Measurements from ENCODE around the gene VDR. TPM values are rescaled to one million over a fixed set of nuclear protein-coding genes. Genes with fewer than 3 reads are reported as not detected.
A peak's percentile ranks its signal among the peaks of the same experiment; 100 is the strongest.

Gene VDR
- total RNA-seq, 3 donors from 2014 or later: 1.6 to 41.7 (median 16.1) TPM

DNA sequence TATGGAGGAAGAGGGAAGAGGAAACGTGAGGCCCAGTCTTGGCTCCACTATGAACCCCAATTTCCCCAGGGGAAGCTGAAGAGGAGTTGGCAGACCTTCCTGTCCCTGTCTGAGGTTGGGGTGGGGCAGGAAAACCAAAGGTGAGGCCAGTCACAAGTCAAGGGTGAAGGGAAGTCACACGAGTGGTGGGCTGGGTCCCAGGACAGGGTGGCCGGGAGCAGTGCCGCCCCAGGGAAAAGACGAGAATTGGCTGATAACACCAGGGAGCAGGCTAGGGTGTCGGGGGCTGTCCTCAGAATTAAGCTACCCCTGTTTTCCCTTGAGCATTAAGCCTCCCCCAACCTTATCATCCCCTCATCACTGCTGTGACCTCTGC, 3.1 kb downstream of the VDR start:
- no peak for DNase-seq (ENCODE audit: low spot score in 2 of 2)
- intact Hi-C loops (cut with DNase I; ENCODE audit: low total_unique reads): loop anchor here (10.0 kb wide), 1 partner anchor 53 kb away; no protein-coding TSS in a partner anchor
- H3K4me3 ChIP-seq: peak overlapping the region in 2 of 3 donors; percentile 60 to 76
- H3K36me3 ChIP-seq: no peaks in the 10 kb centered on the region
- peaks cover 0 to 27% of the 10 kb centered on the region in 2 donors for H3K4me1 ChIP-seq
- TF ChIP-seq POLR2AphosphoS5 (IDR thresholded peaks at IDR 0.05): no peak
- no peak for TF ChIP-seq POLR2A (IDR thresholded peaks at IDR 0.05)
- TF ChIP-seq, protein P1, sequence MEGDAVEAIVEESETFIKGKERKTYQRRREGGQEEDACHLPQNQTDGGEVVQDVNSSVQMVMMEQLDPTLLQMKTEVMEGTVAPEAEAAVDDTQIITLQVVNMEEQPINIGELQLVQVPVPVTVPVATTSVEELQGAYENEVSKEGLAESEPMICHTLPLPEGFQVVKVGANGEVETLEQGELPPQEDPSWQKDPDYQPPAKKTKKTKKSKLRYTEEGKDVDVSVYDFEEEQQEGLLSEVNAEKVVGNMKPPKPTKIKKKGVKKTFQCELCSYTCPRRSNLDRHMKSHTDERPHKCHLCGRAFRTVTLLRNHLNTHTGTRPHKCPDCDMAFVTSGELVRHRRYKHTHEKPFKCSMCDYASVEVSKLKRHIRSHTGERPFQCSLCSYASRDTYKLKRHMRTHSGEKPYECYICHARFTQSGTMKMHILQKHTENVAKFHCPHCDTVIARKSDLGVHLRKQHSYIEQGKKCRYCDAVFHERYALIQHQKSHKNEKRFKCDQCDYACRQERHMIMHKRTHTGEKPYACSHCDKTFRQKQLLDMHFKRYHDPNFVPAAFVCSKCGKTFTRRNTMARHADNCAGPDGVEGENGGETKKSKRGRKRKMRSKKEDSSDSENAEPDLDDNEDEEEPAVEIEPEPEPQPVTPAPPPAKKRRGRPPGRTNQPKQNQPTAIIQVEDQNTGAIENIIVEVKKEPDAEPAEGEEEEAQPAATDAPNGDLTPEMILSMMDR (IDR thresholded peaks at IDR 0.05): no peak
- H3K27me3 ChIP-seq: no peaks in the 10 kb centered on the region
- no peaks in the 10 kb centered on the region for H3K9me3 ChIP-seq
- peak overlapping the region; percentile 76 to 84 for H3K27ac ChIP-seq

DNA sequence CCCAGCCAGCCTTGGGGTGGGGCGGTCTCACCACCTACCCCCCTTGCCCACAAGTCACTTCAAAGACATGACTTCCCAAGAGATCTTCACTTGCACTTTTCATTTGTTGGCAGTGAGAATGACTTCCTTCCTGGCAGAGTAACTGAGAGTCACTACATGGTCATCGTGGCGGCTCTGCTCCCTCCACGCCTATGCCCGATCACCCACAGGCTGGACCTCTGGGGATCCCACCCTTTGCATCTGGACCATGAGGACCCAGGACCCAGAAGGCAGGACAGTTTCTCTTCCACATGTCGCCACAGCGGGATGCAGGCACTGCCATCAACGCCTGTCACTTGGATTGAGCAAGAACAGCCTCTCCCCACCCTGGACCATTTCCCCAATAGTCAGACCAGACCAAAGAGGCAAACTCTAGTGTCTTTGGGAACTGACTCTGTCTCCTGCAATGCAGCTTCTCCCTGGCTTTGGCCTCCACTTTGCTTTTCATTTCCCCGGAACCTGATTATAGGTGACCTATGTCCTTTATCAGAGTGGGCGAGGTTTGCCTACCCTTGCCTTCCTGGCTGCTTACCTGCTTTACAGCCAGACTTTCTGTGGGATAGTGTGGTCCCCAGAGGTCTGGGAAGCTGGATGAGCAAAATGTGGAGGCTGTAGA, 3.6 kb downstream of the VDR start:
- Histone ChIP-seq H3K4me1 (peaks cover 0 to 27% of the 10 kb centered on the region in 2 donors), H3K27ac (peak overlapping the region; percentile 76 to 84), H3K4me3 (peak overlapping the region in 2 of 3 donors; percentile 60 to 76), H3K36me3 (no peaks in the 10 kb centered on the region), H3K9me3 (no peaks in the 10 kb centered on the region), H3K27me3 (no peaks in the 10 kb centered on the region)
- TF ChIP-seq POLR2AphosphoS5 (IDR thresholded peaks at IDR 0.05) (no peak), POLR2A (IDR thresholded peaks at IDR 0.05) (no peak)
- TF ChIP-seq, protein P1 (IDR thresholded peaks at IDR 0.05): no peak
- DNase-seq (ENCODE audit: low spot score in 2 of 2): no peak
- intact Hi-C loops (cut with DNase I; ENCODE audit: low total_unique reads): loop anchor here (10.0 kb wide), 1 partner anchor 54 kb away; no protein-coding TSS in a partner anchor

DNA sequence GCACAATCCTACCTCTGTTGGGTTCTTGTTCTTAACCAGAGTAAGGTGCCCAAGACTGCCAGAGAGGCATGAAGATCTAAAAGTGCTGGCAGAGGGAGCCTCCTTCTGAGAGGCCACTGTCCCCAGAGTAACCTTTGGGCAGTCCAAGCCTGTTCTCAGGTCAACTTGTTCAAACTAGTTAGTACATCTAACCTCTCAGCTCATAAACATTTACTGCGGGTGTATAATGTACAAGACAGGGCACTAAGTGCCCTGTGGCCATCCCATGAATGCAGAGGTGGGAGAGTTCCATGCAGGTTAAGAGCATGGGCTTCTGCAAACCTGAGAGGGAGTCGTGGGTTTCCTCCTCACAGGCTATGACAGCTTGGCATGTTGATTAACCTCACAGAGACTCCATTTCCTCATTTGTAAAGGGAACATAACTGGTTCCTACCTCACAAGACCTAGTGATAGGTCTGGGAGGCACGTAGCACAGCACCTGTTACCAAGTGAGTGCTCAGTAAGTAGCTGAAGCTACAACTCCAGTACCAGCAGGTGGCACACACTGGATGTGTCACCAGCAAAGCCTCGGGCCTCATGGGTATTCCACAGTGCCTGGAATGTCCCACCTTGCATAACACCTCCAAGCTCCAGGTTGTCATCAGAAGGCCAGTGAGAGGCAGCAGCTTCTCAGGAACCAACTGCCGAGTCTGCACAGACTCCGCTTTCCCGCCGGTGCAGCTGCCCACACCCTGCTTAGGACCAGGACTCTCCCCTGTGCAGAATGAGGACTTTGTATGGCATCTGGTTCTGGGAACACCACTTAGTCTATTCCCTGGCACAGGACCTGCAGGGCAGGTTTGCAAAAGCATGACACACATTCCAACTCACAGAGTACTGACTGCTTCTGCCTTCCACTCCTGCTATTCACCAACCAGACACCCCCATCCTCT, 4.4 kb downstream of the VDR start:
- Histone ChIP-seq H3K36me3 (no peaks in the 10 kb centered on the region), H3K27me3 (no peaks in the 10 kb centered on the region), H3K4me1 (peaks cover 4 to 29% of the 10 kb centered on the region in 2 donors), H3K4me3 (peak overlapping the region in 2 of 3 donors; percentile 60 to 76), H3K9me3 (no peaks in the 10 kb centered on the region), H3K27ac (peak overlapping the region; percentile 76 to 84)
- intact Hi-C loops (cut with DNase I; ENCODE audit: low total_unique reads): loop anchor here (10.0 kb wide), 1 partner anchor 54 kb away; no protein-coding TSS in a partner anchor
- DNase-seq (ENCODE audit: low spot score in 2 of 2): peak; percentile 57 to 80
- no peak for TF ChIP-seq POLR2A (IDR thresholded peaks at IDR 0.05)
- TF ChIP-seq, protein P1 (IDR thresholded peaks at IDR 0.05): peak; percentile 30 to 55 (median 33)

DNA sequence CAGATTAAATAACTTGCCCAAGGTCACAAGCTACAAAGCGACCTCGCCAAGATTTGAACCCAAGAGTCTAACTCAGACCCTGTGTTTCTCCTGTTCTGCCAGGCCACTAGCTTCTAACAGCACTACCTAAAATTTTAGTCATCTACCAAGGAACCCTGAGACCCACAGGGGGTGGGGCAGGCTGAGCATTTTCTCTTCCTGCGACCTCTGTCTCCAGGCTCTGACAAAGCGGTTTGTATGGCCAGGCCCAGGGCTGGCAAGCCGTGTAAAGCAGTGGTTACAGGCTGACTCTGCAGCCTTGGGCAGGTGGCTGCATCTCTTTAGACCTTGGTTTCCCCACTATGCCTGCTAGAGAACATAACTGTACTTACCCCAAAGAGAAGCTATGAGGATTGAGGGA, 5.3 kb downstream of the VDR start:
- intact Hi-C loops (cut with DNase I; ENCODE audit: low total_unique reads): no loop called here
- H3K4me1 ChIP-seq: peaks cover 4 to 34% of the 10 kb centered on the region in 2 donors
- no peak for TF ChIP-seq POLR2A (IDR thresholded peaks at IDR 0.05)
- TF ChIP-seq, protein P1 (IDR thresholded peaks at IDR 0.05): no peak
- no peak for TF ChIP-seq POLR2AphosphoS5 (IDR thresholded peaks at IDR 0.05)

More for the DNA sequence above, 5.3 kb downstream of the VDR start:
- DNase-seq (ENCODE audit: low spot score in 2 of 2): no peak
- Histone ChIP-seq H3K4me3 (peak overlapping the region in 1 of 3 donors; percentile 7), H3K27ac (peak overlapping the region; percentile 76 to 84), H3K27me3 (no peaks in the 10 kb centered on the region), H3K36me3 (no peaks in the 10 kb centered on the region), H3K9me3 (no peaks in the 10 kb centered on the region)
